ENCODE results near the gene P4HA1.
A peak's percentile ranks its signal among the peaks of the same experiment; 100 is the strongest.
"Not testable (repeated sequence)": the region's sequence is repeated elsewhere in the genome, so short reads cannot be mapped to it uniquely, and the experiment has no call there.

The P4HA1 gene

GRCh38 chr10:73096449-73097304 is at the start of gene P4HA1:
P4HA1 (minus strand) TSS chr10:73096866; CDS start chr10:73074883, 21,983 bp downstream.
- DNase-seq (ENCODE audit: low spot score): peak; percentile 99

GRCh38 chr10:73141603-73142002 is 44.9 kb upstream of the P4HA1 start:
- DNase-seq (ENCODE audit: low spot score): no peak

GRCh38 chr10:73139251-73139650 is 42.6 kb upstream of the P4HA1 start:
- DNase-seq (ENCODE audit: low spot score): no peak

GRCh38 chr10:73136627-73137026 is 40.0 kb upstream of the P4HA1 start:
- no peak for DNase-seq (ENCODE audit: low spot score)

GRCh38 chr10:73134727-73135126 is 38.1 kb upstream of the P4HA1 start:
- DNase-seq (ENCODE audit: low spot score): no peak

- no peak for DNase-seq (ENCODE audit: low spot score)
These were observed 35.4 kb upstream of the P4HA1 start for GRCh38 chr10:73131913-73132686.

GRCh38 chr10:73131301-73131700 is 34.6 kb upstream of the P4HA1 start:
- DNase-seq (ENCODE audit: low spot score): no peak

GRCh38 chr10:73126343-73126742 is 29.7 kb upstream of the P4HA1 start:
- no peak for DNase-seq (ENCODE audit: low spot score)

GRCh38 chr10:73119952-73120351 is 23.3 kb upstream of the P4HA1 start:
- no peak for DNase-seq (ENCODE audit: low spot score)

GRCh38 chr10:73119457-73119856 is 22.8 kb upstream of the P4HA1 start:
- no peak for DNase-seq (ENCODE audit: low spot score)

GRCh38 chr10:73117976-73118743 is 21.5 kb upstream of the P4HA1 start:
- DNase-seq (ENCODE audit: low spot score): no peak

GRCh38 chr10:73116017-73116416 is 19.4 kb upstream of the P4HA1 start:
- DNase-seq (ENCODE audit: low spot score): no peak

- DNase-seq (ENCODE audit: low spot score): no peak
These were observed 16.9 kb upstream of the P4HA1 start for GRCh38 chr10:73113551-73113950.

GRCh38 chr10:73112032-73112431 is 15.4 kb upstream of the P4HA1 start:
- not testable (repeated sequence) for DNase-seq (ENCODE audit: low spot score)

GRCh38 chr10:73110345-73110849 is 13.7 kb upstream of the P4HA1 start, which contains the start of gene NUDT13:
NUDT13 (plus strand) TSS chr10:73110455; CDS start chr10:73114366, 3,911 bp downstream.
- peak; percentile 30 for DNase-seq (ENCODE audit: low spot score)

- not testable (repeated sequence) for DNase-seq (ENCODE audit: low spot score)
These were observed 12.6 kb upstream of the P4HA1 start for GRCh38 chr10:73109248-73109652.

GRCh38 chr10:73106301-73106700 is 9.6 kb upstream of the P4HA1 start:
- DNase-seq (ENCODE audit: low spot score): no peak

- no peak for DNase-seq (ENCODE audit: low spot score)
These were observed 2.5 kb upstream of the P4HA1 start for GRCh38 chr10:73099141-73099540.

GRCh38 chr10:73097305-73097670 is 622 bp upstream of the P4HA1 start:
- no peak for DNase-seq (ENCODE audit: low spot score)

GRCh38 chr10:73096041-73096448 is 621 bp downstream of the P4HA1 start:
- DNase-seq (ENCODE audit: low spot score): peak; percentile 72

- peak; percentile 12 for DNase-seq (ENCODE audit: low spot score)
These were observed 1.1 kb downstream of the P4HA1 start for GRCh38 chr10:73095481-73096021.

GRCh38 chr10:73094986-73095480 is 1.6 kb downstream of the P4HA1 start:
- DNase-seq (ENCODE audit: low spot score): no peak

Data from germinal center (tissue), 1 donor.